Left hindlimb (tissue), 1 donor: ENCODE results near the gene WDR54.

Experiments
- DNase-seq: peaks from one replicate; pipeline ENCODE4 v3.0.0-alpha.2; 2018

Gene WDR54

GRCh38 chr2:74421221-74421870 is at the start of gene WDR54, which contains the start of gene C2orf81:
Gene WDR54 (plus strand): TSS chr2:74421730. CDS start chr2:74422154, 424 bp downstream.
Gene C2orf81 (minus strand): TSS chr2:74421619. CDS start chr2:74421560, 59 bp downstream.
- DNase-seq: peak; percentile 90

- no peak for DNase-seq
These were observed 48.9 kb upstream of the WDR54 start for GRCh38 chr2:74372674-74373073.

- no peak for DNase-seq
These were observed 48.3 kb upstream of the WDR54 start for GRCh38 chr2:74373221-74373676.

DNA sequence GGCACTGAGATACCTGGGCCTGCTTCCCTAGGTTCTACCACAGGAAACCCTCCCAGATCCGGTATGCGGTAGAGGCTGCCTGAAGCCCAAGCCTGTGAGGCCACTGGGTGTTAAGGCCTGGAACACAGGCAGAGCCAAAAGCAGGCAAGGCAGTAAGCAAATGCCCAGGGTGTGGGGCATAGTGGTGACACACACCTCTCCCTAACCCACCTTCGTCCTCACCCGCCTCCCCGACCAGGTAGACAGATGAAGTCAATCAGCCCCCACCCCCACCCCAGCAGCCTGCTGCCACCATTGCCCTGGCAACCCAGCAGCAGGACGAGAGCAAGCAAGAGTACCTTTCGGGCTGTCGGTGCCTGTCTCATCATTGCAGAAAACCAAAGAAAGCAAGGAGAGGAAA is 47.5 kb upstream of the WDR54 start:
- DNase-seq: no peak

GRCh38 chr2:74374509-74375205 is 46.9 kb upstream of the WDR54 start:
- DNase-seq: peak; percentile 74

DNA sequence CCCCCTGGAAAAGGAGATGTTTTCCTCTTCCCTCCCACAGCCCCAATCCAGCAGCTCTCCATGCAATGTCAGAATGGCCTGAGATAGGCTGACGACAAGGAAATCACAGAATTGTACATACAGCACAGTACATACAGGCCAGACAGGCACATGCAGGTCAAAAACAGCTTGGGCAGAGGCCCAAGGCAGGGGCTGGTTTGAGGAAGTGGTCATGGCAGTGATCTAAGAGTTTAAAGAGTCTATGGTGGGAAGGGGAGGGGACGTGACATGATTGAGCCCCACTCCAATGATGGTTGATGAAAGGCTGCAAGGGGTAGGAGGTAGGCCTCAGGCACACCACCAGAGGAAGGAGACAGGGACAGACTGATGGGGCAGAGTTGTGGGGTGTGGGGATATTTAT is 45.7 kb upstream of the WDR54 start:
- no peak for DNase-seq

DNA sequence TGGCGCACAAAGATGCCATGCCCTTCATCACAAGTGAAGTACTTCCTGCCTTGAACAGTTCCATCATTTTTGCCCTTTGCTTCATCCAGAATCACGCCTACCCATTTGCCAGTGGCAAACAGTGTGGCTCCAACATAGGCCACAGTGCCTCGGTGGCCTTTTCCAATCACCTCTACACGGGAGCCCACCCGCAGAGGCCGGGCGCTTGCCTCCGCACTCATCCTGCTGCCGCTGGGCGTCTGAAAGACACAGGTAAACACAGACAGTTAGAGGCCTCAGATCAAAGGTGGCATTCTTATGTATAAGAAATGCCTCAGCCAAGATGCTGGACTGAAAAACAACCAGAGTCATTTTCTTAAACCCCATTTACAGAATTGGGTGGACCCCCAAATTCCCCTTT is 43.5 kb upstream of the WDR54 start:
- DNase-seq: no peak

GRCh38 chr2:74379851-74380789 is 41.4 kb upstream of the WDR54 start, which contains the start of gene DCTN1:
Gene DCTN1 (minus strand): TSS chr2:74380311. CDS start chr2:74380037, 274 bp downstream.
- peak; percentile 69 for DNase-seq

GRCh38 chr2:74381751-74382150 is 39.8 kb upstream of the WDR54 start:
- DNase-seq: no peak

DNA sequence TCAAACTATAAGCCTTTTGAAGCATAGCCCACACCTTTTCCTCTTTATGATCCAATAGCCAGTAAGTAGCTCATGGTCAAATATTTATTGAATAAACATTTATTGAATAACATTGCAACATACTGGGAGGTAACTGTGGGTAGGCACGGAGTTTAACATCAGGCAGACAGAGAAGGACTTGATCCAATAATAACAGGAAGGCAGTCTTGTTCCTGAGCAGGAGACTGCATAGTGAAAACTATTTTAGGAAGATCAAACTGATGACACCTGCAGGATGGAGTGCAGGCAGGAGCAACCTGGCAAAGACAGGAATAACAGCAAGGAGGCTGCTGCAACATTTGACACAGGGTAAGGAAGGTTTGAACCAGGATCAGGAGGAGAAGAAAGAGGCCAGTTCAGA is 38.3 kb upstream of the WDR54 start:
- no peak for DNase-seq

- no peak for DNase-seq
These were observed 37.5 kb upstream of the WDR54 start for GRCh38 chr2:74384051-74384450.

- no peak for DNase-seq
These were observed 36.1 kb upstream of the WDR54 start for GRCh38 chr2:74385396-74385795.

DNA sequence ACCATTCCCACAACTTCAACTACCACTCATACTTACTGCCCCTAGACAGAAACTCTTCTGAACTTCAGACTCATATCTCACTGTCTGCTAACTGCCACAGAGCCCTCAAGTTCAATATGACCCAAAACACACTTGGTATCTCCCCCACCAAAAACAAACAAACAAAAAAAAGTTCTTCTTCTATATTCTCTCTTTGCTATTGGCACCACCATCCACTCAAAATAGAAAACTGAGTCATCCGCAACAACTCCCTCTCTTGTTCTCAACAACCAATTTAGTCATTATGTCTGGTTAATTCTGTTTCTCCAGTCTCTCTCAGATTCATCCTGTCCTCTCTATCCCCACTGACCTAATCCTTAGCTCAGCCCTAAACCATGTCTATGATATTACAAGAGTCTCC is 34.2 kb upstream of the WDR54 start:
- DNase-seq: no peak

DNA sequence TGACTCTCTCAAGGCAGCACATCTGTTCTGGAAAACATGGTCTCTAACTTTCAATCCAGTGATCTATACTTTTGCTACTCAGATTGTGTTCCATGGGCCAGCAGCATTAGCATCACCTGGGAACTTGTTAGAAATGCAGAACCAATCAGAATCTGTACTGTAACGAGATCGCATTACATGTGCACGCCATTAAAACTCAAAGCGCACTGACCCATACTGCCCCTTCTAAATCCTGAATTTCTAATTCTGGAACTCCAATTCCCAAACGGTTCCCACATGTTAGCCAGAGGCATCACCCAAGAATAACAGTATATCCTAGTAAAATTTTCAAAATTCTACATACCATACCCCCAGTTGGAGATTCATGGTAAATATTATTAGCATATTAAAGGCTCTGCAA is 30.9 kb upstream of the WDR54 start:
- DNase-seq: no peak

DNA sequence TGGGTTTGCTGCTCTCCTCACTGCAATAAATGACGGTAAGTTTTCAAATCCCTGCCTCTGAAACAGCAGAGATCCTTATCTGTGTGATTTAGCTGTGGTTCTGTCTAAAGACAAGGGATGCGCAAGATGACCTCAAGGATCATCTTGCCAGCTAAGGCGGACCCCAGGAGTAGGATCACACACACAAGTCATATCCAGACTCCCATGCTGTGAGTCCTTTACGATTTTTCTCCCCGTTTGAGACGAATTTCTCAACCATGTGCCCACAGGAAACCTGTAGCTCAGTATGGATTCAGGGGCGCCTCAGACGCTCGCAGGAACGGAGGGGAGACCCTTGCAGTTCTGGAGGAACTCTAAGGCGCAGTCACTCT is 30.3 kb upstream of the WDR54 start:
- no peak for DNase-seq

DNA sequence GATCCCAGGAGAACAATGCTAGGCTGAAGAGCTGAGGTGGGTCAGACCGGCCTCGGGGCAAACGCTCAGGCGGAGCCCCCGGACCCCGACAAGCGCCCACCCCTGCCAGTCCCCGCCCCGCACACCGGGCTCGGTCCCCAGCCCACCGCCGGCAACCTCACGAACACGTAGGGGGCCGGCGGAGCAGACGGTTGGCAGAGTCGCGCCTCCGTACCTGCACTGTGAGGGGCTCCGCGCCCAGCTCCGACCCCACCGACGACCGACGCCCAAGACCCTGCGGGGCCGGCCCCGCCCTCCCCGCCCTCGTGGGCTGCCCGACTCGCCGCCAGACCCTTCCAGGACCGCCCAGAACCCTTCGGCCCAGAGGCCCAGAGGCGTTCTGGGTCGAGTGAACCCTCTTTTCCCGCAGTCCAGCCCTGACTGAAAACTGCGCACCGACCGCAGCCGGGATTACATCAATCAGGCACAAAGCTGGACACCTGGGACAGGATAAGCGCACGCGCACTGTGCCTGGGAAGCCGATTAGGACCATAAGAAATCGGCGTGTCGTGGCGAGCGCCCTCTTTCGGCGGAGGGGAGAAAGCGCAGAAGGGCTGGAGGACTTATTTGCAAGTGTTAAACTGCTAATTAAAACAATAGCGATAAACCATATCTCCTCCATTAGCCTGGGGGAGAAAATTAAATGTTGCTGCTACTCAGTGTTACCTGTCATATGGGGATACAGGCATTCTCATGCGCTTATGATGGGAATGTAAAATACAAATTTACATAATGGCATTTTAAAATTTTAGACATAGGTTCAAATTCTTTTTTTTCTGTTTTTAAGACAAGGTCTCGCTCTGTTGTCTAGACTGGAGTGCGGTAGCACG is 29.7 kb upstream of the WDR54 start:
- peak; percentile 94 for DNase-seq

- no peak for DNase-seq
These were observed 29.1 kb upstream of the WDR54 start for GRCh38 chr2:74392449-74392743.

GRCh38 chr2:74393525-74393924 is 28.0 kb upstream of the WDR54 start:
- no peak for DNase-seq

DNA sequence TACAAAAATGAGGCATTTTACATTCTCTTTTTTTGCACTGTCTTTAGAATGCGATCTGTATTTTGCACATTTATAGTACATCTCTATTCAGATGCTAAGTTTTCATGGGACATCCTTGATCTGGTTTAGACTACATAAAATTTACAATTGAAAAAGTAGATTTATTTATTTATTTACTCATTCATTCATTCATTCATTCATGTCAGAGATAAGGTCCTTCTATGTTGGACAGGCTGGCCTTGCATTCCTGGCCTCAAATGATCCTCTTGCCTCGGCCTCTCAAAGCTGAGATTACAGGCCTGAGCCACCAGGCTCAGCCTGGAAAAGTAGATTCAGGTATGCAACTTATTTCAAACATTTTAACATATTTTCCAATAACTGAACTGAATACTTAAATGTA is 25.4 kb upstream of the WDR54 start:
- DNase-seq: no peak

- DNase-seq: no peak
These were observed 21.7 kb upstream of the WDR54 start for GRCh38 chr2:74399785-74400184.

DNA sequence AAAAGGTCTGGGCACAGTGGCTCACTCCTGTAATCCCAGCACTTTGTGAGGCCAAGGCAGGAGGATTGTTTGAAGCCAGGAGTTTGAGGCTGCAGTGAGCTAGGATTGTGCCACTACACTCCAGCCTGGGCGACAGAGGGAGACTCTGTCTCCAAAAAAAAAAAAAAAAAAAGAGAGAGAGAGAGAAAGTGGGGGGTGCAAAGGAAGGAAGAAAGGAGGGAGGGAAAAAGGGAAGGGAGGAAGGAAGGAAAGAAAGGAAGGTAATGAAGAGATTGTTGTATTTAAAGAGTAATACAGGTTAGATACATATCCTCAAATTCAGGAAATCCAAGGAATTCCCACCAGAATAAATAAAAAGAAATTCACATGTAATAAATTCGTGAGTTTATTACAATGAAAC is 19.6 kb upstream of the WDR54 start:
- DNase-seq: no peak

- no peak for DNase-seq
These were observed 15.5 kb upstream of the WDR54 start for GRCh38 chr2:74406035-74406434.

DNA sequence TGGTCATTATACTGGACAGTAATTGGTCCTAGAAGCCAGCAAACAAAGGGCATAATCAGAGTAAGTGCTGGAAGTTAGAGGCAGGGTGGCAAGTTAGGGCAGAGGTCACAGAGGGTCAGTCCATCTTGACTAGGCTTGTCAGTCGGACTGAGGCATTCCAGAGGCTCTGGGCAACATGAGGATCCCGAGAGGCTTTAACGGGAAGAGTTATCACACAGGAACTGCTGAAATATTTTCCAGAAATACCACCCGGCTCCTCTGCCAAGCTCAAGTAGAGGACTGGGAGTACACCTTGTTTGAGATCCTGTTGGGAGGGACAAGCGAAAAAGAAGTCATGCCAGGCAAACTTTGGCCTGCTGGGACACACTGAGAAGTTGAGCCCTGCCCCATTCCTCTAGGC is 13.8 kb upstream of the WDR54 start:
- DNase-seq: no peak
